GM12878 (cell line): Measurements from ENCODE around the gene PGLYRP1. TPM values are rescaled to one million over a fixed set of nuclear protein-coding genes. Genes with fewer than 3 reads are reported as not detected.

Experiments
- ATAC-seq: fragments of 200-7000 bp; cut with Tn5 transposase; 3 replicates; pipeline ENCODE4 v1.9.1; 2020; ENCODE audit warnings: mild to moderate bottlenecking, moderate library complexity
- BruUV-seq: library from RNA; stranded (reverse); fragments of 400-500 nt; replicated peaks from 2 replicates; lab custom pipeline; 2021; lab: Mats Ljungman, UMichigan
- CTCF ChIA-PET: fragments of 300-600 bp; sonication (Branson Sonifier 250); formaldehyde crosslinking; extraction: SDS; loops from one replicate; lab custom pipeline; 2021; ENCODE audit warnings: inconsistent platforms; lab: Yijun Ruan, JAX
- POLR2A ChIA-PET: fragments of 350-600 bp; formaldehyde crosslinking; extraction: SDS; loops from one replicate; lab custom pipeline; 2021; ENCODE audit warnings: inconsistent platforms; lab: Charles Lee
- RAD21 ChIA-PET: fragments of 300-600 bp; sonication (Branson Sonifier 250); formaldehyde crosslinking; loops from one replicate; lab custom pipeline; 2023; ENCODE audit warnings: antibody characterized with exemption; ENCODE audit not compliant: unreplicated experiment; lab: Charles Lee
- SMC1A ChIA-PET: fragments of 300-600 bp; sonication (Branson Sonifier 250); formaldehyde crosslinking; loops from one replicate; lab custom pipeline; 2023; ENCODE audit not compliant: unreplicated experiment, uncharacterized antibody; lab: Charles Lee
- DNase-seq: peaks from one replicate; pipeline ENCODE4 v3.0.0-alpha.2; 2011; ENCODE audit warnings: low read depth, low spot score
- FAIRE-seq: peaks from 3 replicates; lab custom pipeline; 2011; peaks lifted over from hg19 to GRCh38; lab: Jason Lieb, UNC
- H2AFZ ChIP-seq: 2 replicates; pipeline ENCODE4 v1.6.0; 2011; ENCODE audit warnings: low read depth, low read length, control low read depth; ENCODE audit not compliant: control insufficient read depth
- H3K27ac ChIP-seq: 2 replicates; pipeline ENCODE4 v1.5.1; 2011; ENCODE audit warnings: control low read depth; ENCODE audit not compliant: control insufficient read depth, insufficient read depth
- H3K27me3 ChIP-seq, 2 experiments: replicated peaks in 1 of 2; 2 replicates each; pipeline versions ENCODE4 v1.6.0 to v1.6.1; 2011; ENCODE audit warnings: low read length in 1 of 2; ENCODE audit not compliant: control insufficient read depth in 2 of 2, insufficient read depth in 2 of 2
- H3K36me3 ChIP-seq, 2 experiments: 2 replicates each; pipeline ENCODE4 v1.5.1; 2011; ENCODE audit warnings: low read length in 1 of 2; ENCODE audit not compliant: control insufficient read depth in 2 of 2, insufficient read depth in 2 of 2
- H3K4me1 ChIP-seq: 2 replicates; pipeline ENCODE4 v1.6.1; 2011; ENCODE audit warnings: mild to moderate bottlenecking, low read length, moderate library complexity, mixed read lengths; ENCODE audit not compliant: control insufficient read depth, insufficient read depth
- H3K4me2 ChIP-seq: 2 replicates; pipeline ENCODE4 v1.6.0; 2011; ENCODE audit warnings: control low read depth; ENCODE audit not compliant: control insufficient read depth, insufficient read depth
- H3K4me3 ChIP-seq: fragments of 200-600 bp; sonication (generic); 2 replicates; pipeline ENCODE4 v1.5.1; 2016
- H3K79me2 ChIP-seq: 2 replicates; pipeline ENCODE4 v1.6.0; 2011; ENCODE audit warnings: low read length; ENCODE audit not compliant: control insufficient read depth, insufficient read depth
- H3K9ac ChIP-seq: 2 replicates; pipeline ENCODE4 v1.8.0; 2011; ENCODE audit warnings: low read length, control low read depth, mixed read lengths; ENCODE audit not compliant: control insufficient read depth, insufficient read depth
- H3K9me3 ChIP-seq: replicated peaks from 3 replicates; pipeline ENCODE4 v1.5.1; 2011; ENCODE audit warnings: mild to moderate bottlenecking, low read length; ENCODE audit not compliant: control insufficient read depth, insufficient read depth
- H4K20me1 ChIP-seq: 2 replicates; pipeline ENCODE4 v1.6.0; 2011; ENCODE audit not compliant: control insufficient read depth, insufficient read depth
- BACH1 ChIP-seq: fragments of 450-650 bp; IDR thresholded peaks from 2 replicates; pipeline ENCODE4 v1.6.1; 2017; ENCODE audit warnings: mild to moderate bottlenecking, borderline replicate concordance
- FOS ChIP-seq: IDR thresholded peaks from 3 replicates; pipeline ENCODE4 v1.6.1; 2011; ENCODE audit warnings: borderline replicate concordance; ENCODE audit not compliant: insufficient read length; ENCODE audit errors: extremely low read depth
- FOXM1 ChIP-seq: IDR thresholded peaks from 2 replicates; pipeline ENCODE4 v1.6.1; 2012; ENCODE audit warnings: low read depth, mild to moderate bottlenecking, inconsistent platforms, low read length, moderate library complexity
- MAX ChIP-seq: IDR thresholded peaks from 2 replicates; pipeline ENCODE4 v1.6.1; 2012; ENCODE audit warnings: low read depth, low read length, improper control_type of control experiment
- MEF2B ChIP-seq: fragments of 450-650 bp; IDR thresholded peaks from 2 replicates; pipeline ENCODE4 v1.6.1; 2018; ENCODE audit warnings: mild to moderate bottlenecking, moderate library complexity; ENCODE audit not compliant: partially characterized antibody, poor library complexity, severe bottlenecking
- MTA3 ChIP-seq: IDR thresholded peaks from 2 replicates; pipeline ENCODE4 v1.6.1; 2012; ENCODE audit warnings: low read length, inconsistent platforms, borderline replicate concordance
- NFIC ChIP-seq: IDR thresholded peaks from 2 replicates; pipeline ENCODE4 v1.6.1; 2012; ENCODE audit warnings: low read depth, mild to moderate bottlenecking, inconsistent platforms, low read length, moderate library complexity
- POLR2AphosphoS5 ChIP-seq: IDR thresholded peaks from 2 replicates; pipeline ENCODE4 v1.6.1; 2011; ENCODE audit warnings: mild to moderate bottlenecking, low read length, inconsistent platforms
- POU2F2 ChIP-seq: IDR thresholded peaks from 3 replicates; pipeline ENCODE4 v1.6.1; 2011; ENCODE audit warnings: low read depth, mild to moderate bottlenecking, low read length, borderline replicate concordance
- RAD51 ChIP-seq: fragments of 450-650 bp; IDR thresholded peaks from 2 replicates; pipeline ENCODE4 v1.6.1; 2016; ENCODE audit warnings: moderate library complexity, mild to moderate bottlenecking, inconsistent platforms
- RB1 ChIP-seq: fragments of 450-650 bp; formaldehyde crosslinking; IDR thresholded peaks from 2 replicates; pipeline ENCODE4 v1.6.1; 2017; ENCODE audit warnings: mild to moderate bottlenecking, borderline replicate concordance
- RELA ChIP-seq: fragments of 450-650 bp; IDR thresholded peaks from 2 replicates; pipeline ENCODE4 v1.8.0; 2014; ENCODE audit warnings: borderline replicate concordance; ENCODE audit not compliant: partially characterized antibody
- SMARCA5 ChIP-seq: fragments of 450-650 bp; IDR thresholded peaks from 2 replicates; pipeline ENCODE4 v1.6.1; 2017; ENCODE audit warnings: mild to moderate bottlenecking
- TCF7 ChIP-seq: IDR thresholded peaks from 2 replicates; pipeline ENCODE4 v1.6.1; 2014; ENCODE audit warnings: antibody characterized with exemption, borderline replicate concordance
- WRNIP1 ChIP-seq: IDR thresholded peaks from 2 replicates; pipeline ENCODE4 v1.6.1; 2011; ENCODE audit warnings: low read depth, low read length, improper control_type of control experiment, borderline replicate concordance
- ZNF207 ChIP-seq: fragments of 450-650 bp; IDR thresholded peaks from 2 replicates; pipeline ENCODE4 v1.6.1; 2014; ENCODE audit warnings: antibody characterized with exemption, mild to moderate bottlenecking, borderline replicate concordance
- WGBS: methylation state at CpG from one replicate; pipeline ENCODE4 v1.1.6; 2016; ENCODE audit warnings: low lambda C conversion rate; ENCODE audit not compliant: insufficient replicate concordance, insufficient coverage; ENCODE audit errors: missing lambda C conversion rate; 5-methylcytosine and 5-hydroxymethylcytosine counted together
- in situ Hi-C: fragments of 300-500 bp; cut with MboI; formaldehyde crosslinking; loops from 9 replicates; pipeline ENCODE4 v1.14.3; 2018; ENCODE audit warnings: mixed read lengths
- intact Hi-C: fragments of 100-400 bp; cut with micrococcal nuclease; formaldehyde crosslinking; loops from one replicate; pipeline ENCODE4 v1.14.2; 2022; ENCODE audit not compliant: unreplicated experiment
- polyA plus RNA-seq, 11 experiments: library from polyadenylated mRNA; depleted of rRNA in 4 of 11; unstranded in 6 of 11; stranded (reverse) in 5 of 11; fragments of >200 nt; fragmentation: Nextera tagmentation in 4 of 11; fragmentation: Illumina TruSeq in 1 of 11; extraction: Ambion mirVana in 4 of 11; extraction: Trizol in 1 of 11; gene quantifications; 1 replicate in 1 of 11; 2 replicates in 10 of 11; pipeline versions ENCODE4 v1.2.1 to v1.2.3, GENCODE V29; 2011 to 2016; ENCODE audit warnings: inconsistent platforms in 2 of 11, missing spikeins in 2 of 11, low read depth in 1 of 11
- total RNA-seq, 4 experiments: library from RNA; depleted of rRNA in 3 of 4; stranded (reverse); fragments of >200 nt in 3 of 4; fragmentation: Illumina TruSeq in 1 of 4; extraction: Trizol in 1 of 4; gene quantifications; 2 replicates each; pipeline versions ENCODE4 v1.2.1 to v1.2.3, GENCODE V29; 2013 to 2021

PGLYRP1 gene
- total and polyA plus RNA-seq, 10 of the 15 experiments (the other 5 are each of a cell fraction or from before 2014, with no cell fraction given) = 0.30 TPM; not detected in 9

GRCh38 chr19:46006411-46006810 is 16.4 kb downstream of the PGLYRP1 start:
- SMC1A ChIA-PET = interaction anchor here (0.9 kb wide), 1 partner anchor 11 kb away, joined by 3 read pairs; the partner anchor contains the start of gene CCDC61
- no peak for FAIRE-seq
- 95% methylated on average over 13 of the region's 13 CpGs for WGBS

GRCh38 chr19:46002678-46003275 is 20.1 kb downstream of the PGLYRP1 start:
- no TSS peak for BruUV-seq
- FAIRE-seq (no peak), DNase-seq (no peak), ATAC-seq (no peak)
- in situ Hi-C loops = no loop called here
- 95% methylated on average over 12 of the region's 15 CpGs for WGBS
- H2AFZ ChIP-seq = no peak overlapping the region
- no peak overlapping the region for H3K9ac ChIP-seq
- H3K36me3 ChIP-seq = no peaks in the 10 kb centered on the region
- H4K20me1 ChIP-seq = no peaks in the 10 kb centered on the region
- POLR2A ChIA-PET = no interaction called here
- no peaks in the 10 kb centered on the region for H3K9me3 ChIP-seq
- H3K27me3 ChIP-seq = no peaks in the 10 kb centered on the region
- TF ChIP-seq SMARCA5 (no peak), WRNIP1 (no peak), RB1 (no peak), RELA (no peak)
- intact Hi-C loops = no loop called here
- CTCF ChIA-PET = interaction anchor here (1.0 to 2.3 kb wide), 3 partner anchors 8 to 186 kb away, joined by 3 to 7 read pairs (median 4); partner anchors contain the start of gene SYMPK
- SMC1A ChIA-PET = no interaction called here
- H3K27ac ChIP-seq = no peak overlapping the region
- H3K4me3 ChIP-seq = no peak overlapping the region
- H3K4me1 ChIP-seq = peaks cover 10% of the 10 kb centered on the region
- no peaks in the 10 kb centered on the region; the same call in 1 of the 2 replicates for H3K79me2 ChIP-seq
- RAD21 ChIA-PET = no interaction called here
- no peak overlapping the region for H3K4me2 ChIP-seq

More at GRCh38 chr19:46006411-46006810, 16.4 kb downstream of the PGLYRP1 start:
- DNase-seq = no peak
- Histone ChIP-seq H3K4me2 (no peak overlapping the region), H2AFZ (no peak overlapping the region), H3K79me2 (no peaks in the 10 kb centered on the region), H3K4me1 (no peaks in the 10 kb centered on the region)
- POLR2A ChIA-PET = no interaction called here
- CTCF ChIA-PET = interaction anchor here (0.8 kb wide), 1 partner anchor 10 kb away, joined by 3 read pairs; no protein-coding TSS in a partner anchor
- no peak for ATAC-seq
- no peak for TF ChIP-seq NFIC
- TF ChIP-seq BACH1 = no peak
- no peak for TF ChIP-seq POLR2AphosphoS5
- TF ChIP-seq TCF7 = no peak
- no peak for TF ChIP-seq MEF2B
- no peak for TF ChIP-seq FOXM1
- TF ChIP-seq ZNF207 = no peak
- no peak for TF ChIP-seq RAD51
- TF ChIP-seq FOS = no peak
- TF ChIP-seq POU2F2 = no peak
- no peak for TF ChIP-seq MAX
- no peak for TF ChIP-seq MTA3
- TF ChIP-seq, all 136 proteins: peak for 0
- H3K27me3 ChIP-seq = no peaks in the 10 kb centered on the region
- no peaks in the 10 kb centered on the region for H3K9me3 ChIP-seq
- H3K9ac ChIP-seq = no peak overlapping the region
- in situ Hi-C loops = no loop called here
- no peaks in the 10 kb centered on the region for H4K20me1 ChIP-seq
- H3K36me3 ChIP-seq = no peaks in the 10 kb centered on the region
- no TSS peak for BruUV-seq
- H3K27ac ChIP-seq = no peak overlapping the region
- no peak overlapping the region for H3K4me3 ChIP-seq
- RAD21 ChIA-PET = no interaction called here
- intact Hi-C loops = no loop called here
